K562 (cell line): ENCODE results near the gene IFI27L1. TPM values are rescaled to one million over a fixed set of nuclear protein-coding genes. Genes with fewer than 3 reads are reported as not detected.

ENCODE experiments used
- ATAC-seq: fragments of 200-7000 bp; cut with Tn5 transposase; 3 replicates; pipeline ENCODE4 v1.9.1; 2020; ENCODE audit warnings: moderate library complexity
- BruUV-seq: library from RNA; stranded (reverse); fragments of 400-500 nt; replicated peaks from 2 replicates; lab custom pipeline; 2021; lab: Mats Ljungman, UMichigan
- CTCF ChIA-PET: fragments of 300-600 bp; formaldehyde crosslinking; extraction: SDS; loops from one replicate; lab custom pipeline; 2021; ENCODE audit warnings: low intra/inter-chr PET ratio; lab: Yijun Ruan, JAX
- POLR2A ChIA-PET: fragments of 300-600, 350-650 bp; sonication (Branson Sonifier 250); formaldehyde crosslinking; extraction: SDS; loops from one replicate; lab custom pipeline; 2021; ENCODE audit warnings: antibody characterized with exemption, inconsistent platforms; lab: Yijun Ruan, JAX
- DNase-seq, 4 experiments: peaks; one replicate each; pipeline versions ENCODE4 v3.0.0 to v3.0.0-alpha.2; 2011 to 2018; ENCODE audit warnings: low spot score in 3 of 4, mixed read lengths in 3 of 4; ENCODE audit errors: extremely low read depth in 1 of 4
- FAIRE-seq: peaks from 2 replicates; lab custom pipeline; 2011; peaks lifted over from hg19 to GRCh38; lab: Jason Lieb, UNC
- H2AFZ ChIP-seq: 2 replicates; pipeline ENCODE4 v1.6.0; 2011; ENCODE audit warnings: low read depth, low read length, control low read depth, inconsistent platforms
- H3K27ac ChIP-seq: fragments of 200-600 bp; 3 replicates; pipeline ENCODE4 v1.8.0; 2011; ENCODE audit warnings: low read depth, mild to moderate bottlenecking, control low read depth, inconsistent platforms, low read length, moderate library complexity, mixed read lengths; ENCODE audit errors: extremely low read depth
- H3K27me3 ChIP-seq, 2 experiments: fragments of 300-600 bp in 1 of 2; 2 replicates in 1 of 2; 3 replicates in 1 of 2; pipeline versions ENCODE4 v1.6.0 to v1.8.0; 2011; ENCODE audit warnings: inconsistent platforms in 2 of 2, low read length in 2 of 2, mild to moderate bottlenecking in 1 of 2, mixed read lengths in 1 of 2, moderate library complexity in 1 of 2; ENCODE audit not compliant: control insufficient read depth in 2 of 2, insufficient read depth in 2 of 2
- H3K36me3 ChIP-seq: fragments of 300-600 bp; 3 replicates; pipeline ENCODE4 v1.8.0; 2011; ENCODE audit warnings: mild to moderate bottlenecking, low read length, inconsistent platforms; ENCODE audit not compliant: control insufficient read depth, insufficient read depth
- H3K4me1 ChIP-seq, 2 experiments: fragments of 200-600 bp in 1 of 2; replicated peaks in 1 of 2; 2 replicates in 1 of 2; 3 replicates in 1 of 2; pipeline versions ENCODE4 v1.5.1 to v1.8.0; 2011; ENCODE audit warnings: inconsistent platforms in 2 of 2, low read length in 2 of 2, mild to moderate bottlenecking in 1 of 2, mixed read lengths in 1 of 2, moderate library complexity in 1 of 2; ENCODE audit not compliant: control insufficient read depth in 2 of 2, insufficient read depth in 2 of 2
- H3K4me2 ChIP-seq: 2 replicates; pipeline ENCODE4 v1.6.1; 2011; ENCODE audit warnings: low read length, control low read depth, inconsistent platforms, mixed read lengths; ENCODE audit not compliant: insufficient read depth
- H3K4me3 ChIP-seq: fragments of 200-600 bp; sonication (generic), shearing (Covaris generic); 2 replicates; pipeline ENCODE4 v1.5.1; 2016; ENCODE audit warnings: control low read depth, inconsistent platforms
- H3K79me2 ChIP-seq: fragments of 200-600 bp; 3 replicates; pipeline ENCODE4 v1.8.0; 2011; ENCODE audit warnings: low read length, inconsistent platforms; ENCODE audit not compliant: control insufficient read depth, insufficient read depth
- H3K9ac ChIP-seq, 2 experiments: 2 replicates each; pipeline versions ENCODE4 v1.6.0 to v1.6.1; 2011; ENCODE audit warnings: low read depth in 2 of 2, low read length in 2 of 2, control low read depth in 1 of 2, inconsistent platforms in 1 of 2, mild to moderate bottlenecking in 1 of 2, mixed read lengths in 1 of 2; ENCODE audit not compliant: insufficient read depth in 1 of 2
- H3K9me1 ChIP-seq: one replicate; pipeline ENCODE4 v1.6.0; 2011; ENCODE audit warnings: inconsistent platforms, mild to moderate bottlenecking, low read length, moderate library complexity; ENCODE audit not compliant: control insufficient read depth, insufficient read depth
- H3K9me3 ChIP-seq: replicated peaks from 2 replicates; pipeline ENCODE4 v1.5.1; 2011; ENCODE audit warnings: low read depth, low read length, inconsistent platforms; ENCODE audit not compliant: control insufficient read depth, insufficient read depth
- H4K20me1 ChIP-seq: replicated peaks from 2 replicates; pipeline ENCODE4 v1.6.1; 2011; ENCODE audit warnings: low read length, inconsistent platforms, mixed read lengths; ENCODE audit not compliant: control insufficient read depth, insufficient read depth
- ATF6 ChIP-seq: sonication (generic); formaldehyde crosslinking; IDR thresholded peaks from 2 replicates; pipeline ENCODE4 v1.4.0; 2020; ENCODE audit warnings: mild to moderate bottlenecking, missing genetic modification reagents
- BRD9 ChIP-seq: fragments of 450-650 bp; IDR thresholded peaks from 2 replicates; pipeline ENCODE4 v1.6.1; 2018; ENCODE audit warnings: low read depth; ENCODE audit not compliant: partially characterized antibody
- GATAD2A ChIP-seq: fragments of 450-650 bp; IDR thresholded peaks from 2 replicates; pipeline ENCODE4 v1.6.1; 2017
- MCM7 ChIP-seq, 2 experiments: fragments of 450-650 bp; IDR thresholded peaks; 2 replicates each; pipeline ENCODE4 v1.6.1; 2016 to 2018
- MYNN ChIP-seq, 2 experiments: sonication (generic); formaldehyde crosslinking in 1 of 2; IDR thresholded peaks; 2 replicates each; pipeline versions ENCODE4 v1.5.0 to v1.6.1; 2016 to 2020; ENCODE audit warnings: antibody characterized with exemption in 1 of 2, missing genetic modification reagents in 1 of 2
- POLR2AphosphoS5 ChIP-seq: IDR thresholded peaks from 2 replicates; pipeline ENCODE4 v1.6.1; 2011; ENCODE audit warnings: mild to moderate bottlenecking, low read depth, low read length, moderate library complexity; ENCODE audit not compliant: control insufficient read depth, insufficient read depth
- ZNF184 ChIP-seq: sonication (generic); formaldehyde crosslinking; IDR thresholded peaks from 2 replicates; pipeline ENCODE4 v1.5.0; 2020; ENCODE audit warnings: missing genetic modification reagents
- ZNF197 ChIP-seq: fragments of 200-800 bp; sonication (Bioruptor generic); IDR thresholded peaks from 2 replicates; pipeline ENCODE4 v1.6.1; 2016; ENCODE audit warnings: low read depth, missing genetic modification characterization, missing compliant biosample characterization
- WGBS: fragments of 100-300 bp; shearing (Covaris generic); methylation state at CpG from one replicate; pipeline ENCODE4 v1.1.6; 2016; ENCODE audit warnings: low coverage, mixed read lengths; ENCODE audit not compliant: insufficient coverage; ENCODE audit errors: missing lambda C conversion rate; 5-methylcytosine and 5-hydroxymethylcytosine counted together
- in situ Hi-C: fragments of 300-500 bp; cut with MboI; formaldehyde crosslinking; loops from 4 replicates; pipeline ENCODE4 v1.15.0; 2018; ENCODE audit warnings: inconsistent platforms, mixed read lengths
- intact Hi-C: fragments of 100-400 bp; cut with micrococcal nuclease; formaldehyde crosslinking; loops from 2 replicates; pipeline ENCODE4 v1.14.2; 2022
- polyA plus RNA-seq, 8 experiments: library from polyadenylated mRNA; depleted of rRNA in 4 of 8; stranded (reverse) in 5 of 8; unstranded in 3 of 8; fragments of >200 nt; fragmentation: Nextera tagmentation in 2 of 8; fragmentation: Illumina TruSeq in 1 of 8; extraction: Ambion mirVana in 2 of 8; extraction: Trizol in 1 of 8; gene quantifications; 2 replicates each; pipeline versions ENCODE4 v1.2.1 to v1.2.3, GENCODE V29; 2011 to 2014; ENCODE audit warnings: inconsistent platforms in 1 of 8, missing spikeins in 1 of 8
- total RNA-seq, 7 experiments: library from RNA; depleted of rRNA in 6 of 7; stranded (reverse); fragments of >200 nt in 6 of 7; fragmentation: Illumina TruSeq in 2 of 7; extraction: Trizol in 2 of 7; gene quantifications; 2 replicates each; pipeline versions ENCODE4 v1.2.1 to v1.2.3, GENCODE V29; 2011 to 2021; ENCODE audit warnings: low replicate concordance in 1 of 7
- TF ChIP-seq, protein P1 (sequence below): fragments of 250-450 bp; sonication (Bioruptor Pico); IDR thresholded peaks from 2 replicates; pipeline ENCODE4 v1.5.0; 2021
- TF ChIP-seq, protein P2 (sequence below), 2 experiments: fragments of 200-800 bp in 1 of 2; sonication (Bioruptor generic) in 1 of 2; sonication (generic) in 1 of 2; formaldehyde crosslinking in 1 of 2; IDR thresholded peaks in 1 of 2; conservative IDR thresholded peaks in 1 of 2; 2 replicates each; pipeline versions ENCODE4 v1.5.0 to v1.6.1; 2016 to 2020; ENCODE audit warnings: missing compliant biosample characterization in 1 of 2, missing genetic modification characterization in 1 of 2, missing genetic modification reagents in 1 of 2
- TF ChIP-seq, protein P3 (sequence below): sonication (generic); formaldehyde crosslinking; IDR thresholded peaks from 2 replicates; pipeline ENCODE4 v1.8.0; 2022; ENCODE audit warnings: mild to moderate bottlenecking, missing genetic modification reagents
- TF ChIP-seq, protein P4 (sequence below): sonication (generic); formaldehyde crosslinking; IDR thresholded peaks from 2 replicates; pipeline ENCODE4 v1.8.0; 2022; ENCODE audit warnings: mild to moderate bottlenecking, missing genetic modification reagents

Gene IFI27L1
- total and polyA plus RNA-seq, 9 of the 15 experiments (the other 6 are each of a cell fraction or from before 2014, with no cell fraction given) = 14.5 to 28.0 (median 23.8) TPM

DNA sequence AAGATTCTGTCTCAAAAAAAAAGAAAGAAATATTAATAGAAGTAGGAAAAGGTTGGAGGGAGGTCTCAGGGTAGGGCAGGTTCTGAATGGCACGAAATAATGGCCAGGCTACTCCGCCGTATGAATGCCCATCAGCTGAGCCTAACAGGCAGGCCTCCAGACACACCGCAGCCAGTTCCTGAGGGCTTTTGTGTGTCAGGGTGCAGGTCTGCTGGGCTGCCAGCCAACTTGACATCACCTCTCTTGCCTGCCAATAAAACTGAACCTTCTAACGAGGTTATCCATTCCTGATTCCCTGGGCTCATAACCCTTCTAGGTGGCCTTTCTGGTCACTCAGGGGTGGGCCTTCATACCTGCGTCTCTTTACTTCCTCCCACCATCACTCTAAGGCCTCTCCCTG lies 32.4 kb downstream of the IFI27L1 start:
- in situ Hi-C loops (no loop called here), intact Hi-C loops (no loop called here)
- no peak overlapping the region for H2AFZ ChIP-seq
- peaks cover 8 to 16% of the 10 kb centered on the region in 2 experiments; a peak in 4 of 5 replicates for H3K4me1 ChIP-seq
- H3K4me2 ChIP-seq = no peak overlapping the region
- no peaks in the 10 kb centered on the region for H3K79me2 ChIP-seq
- no peak for FAIRE-seq
- H3K4me3 ChIP-seq = no peak overlapping the region
- DNase-seq = no peak
- no TSS peak for BruUV-seq
- H3K36me3 ChIP-seq = no peaks in the 10 kb centered on the region
- no peaks in the 10 kb centered on the region for H3K9me1 ChIP-seq
- no peak for ATAC-seq
- H3K9ac ChIP-seq = no peak overlapping the region
- peaks cover 2 to 27% of the 10 kb centered on the region in 2 experiments; a peak in 3 of 5 replicates for H3K27me3 ChIP-seq
- no peak overlapping the region for H3K27ac ChIP-seq
- H3K9me3 ChIP-seq = no peaks in the 10 kb centered on the region
- no peaks in the 10 kb centered on the region; the same call in 1 of the 2 replicates for H4K20me1 ChIP-seq
- WGBS = 53% methylated on average over 4 of the region's 6 CpGs
- POLR2A ChIA-PET = interaction anchor here (0.6 to 0.8 kb wide), 2 partner anchors 72 to 284 kb away, joined by 3 to 4 read pairs; no protein-coding TSS in a partner anchor
- CTCF ChIA-PET = no interaction called here
- TF ChIP-seq ZNF184 (CRISPR knock-in tag) = no peak
- TF ChIP-seq, protein P1, sequence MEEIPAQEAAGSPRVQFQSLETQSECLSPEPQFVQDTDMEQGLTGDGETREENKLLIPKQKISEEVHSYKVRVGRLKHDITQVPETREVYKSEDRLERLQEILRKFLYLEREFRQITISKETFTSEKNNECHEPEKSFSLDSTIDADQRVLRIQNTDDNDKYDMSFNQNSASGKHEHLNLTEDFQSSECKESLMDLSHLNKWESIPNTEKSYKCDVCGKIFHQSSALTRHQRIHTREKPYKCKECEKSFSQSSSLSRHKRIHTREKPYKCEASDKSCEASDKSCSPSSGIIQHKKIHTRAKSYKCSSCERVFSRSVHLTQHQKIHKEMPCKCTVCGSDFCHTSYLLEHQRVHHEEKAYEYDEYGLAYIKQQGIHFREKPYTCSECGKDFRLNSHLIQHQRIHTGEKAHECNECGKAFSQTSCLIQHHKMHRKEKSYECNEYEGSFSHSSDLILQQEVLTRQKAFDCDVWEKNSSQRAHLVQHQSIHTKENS (CRISPR knock-in tag) = no peak
- no peak for TF ChIP-seq ATF6
- no peak for TF ChIP-seq MCM7 (IDR thresholded peaks at IDR 0.05)
- no peak for TF ChIP-seq POLR2AphosphoS5
- TF ChIP-seq, protein P2, sequence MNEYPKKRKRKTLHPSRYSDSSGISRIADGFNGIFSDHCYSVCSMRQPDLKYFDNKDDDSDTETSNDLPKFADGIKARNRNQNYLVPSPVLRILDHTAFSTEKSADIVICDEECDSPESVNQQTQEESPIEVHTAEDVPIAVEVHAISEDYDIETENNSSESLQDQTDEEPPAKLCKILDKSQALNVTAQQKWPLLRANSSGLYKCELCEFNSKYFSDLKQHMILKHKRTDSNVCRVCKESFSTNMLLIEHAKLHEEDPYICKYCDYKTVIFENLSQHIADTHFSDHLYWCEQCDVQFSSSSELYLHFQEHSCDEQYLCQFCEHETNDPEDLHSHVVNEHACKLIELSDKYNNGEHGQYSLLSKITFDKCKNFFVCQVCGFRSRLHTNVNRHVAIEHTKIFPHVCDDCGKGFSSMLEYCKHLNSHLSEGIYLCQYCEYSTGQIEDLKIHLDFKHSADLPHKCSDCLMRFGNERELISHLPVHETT (CRISPR knock-in tag; conservative IDR thresholded peaks at IDR 0.05 in 1 of 2, IDR thresholded peaks at IDR 0.05 in 1 of 2) = no peak
- TF ChIP-seq GATAD2A = no peak
- TF ChIP-seq BRD9 = no peak
- TF ChIP-seq, protein P3, sequence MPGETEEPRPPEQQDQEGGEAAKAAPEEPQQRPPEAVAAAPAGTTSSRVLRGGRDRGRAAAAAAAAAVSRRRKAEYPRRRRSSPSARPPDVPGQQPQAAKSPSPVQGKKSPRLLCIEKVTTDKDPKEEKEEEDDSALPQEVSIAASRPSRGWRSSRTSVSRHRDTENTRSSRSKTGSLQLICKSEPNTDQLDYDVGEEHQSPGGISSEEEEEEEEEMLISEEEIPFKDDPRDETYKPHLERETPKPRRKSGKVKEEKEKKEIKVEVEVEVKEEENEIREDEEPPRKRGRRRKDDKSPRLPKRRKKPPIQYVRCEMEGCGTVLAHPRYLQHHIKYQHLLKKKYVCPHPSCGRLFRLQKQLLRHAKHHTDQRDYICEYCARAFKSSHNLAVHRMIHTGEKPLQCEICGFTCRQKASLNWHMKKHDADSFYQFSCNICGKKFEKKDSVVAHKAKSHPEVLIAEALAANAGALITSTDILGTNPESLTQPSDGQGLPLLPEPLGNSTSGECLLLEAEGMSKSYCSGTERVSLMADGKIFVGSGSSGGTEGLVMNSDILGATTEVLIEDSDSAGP (CRISPR knock-in tag) = no peak
- no peak for TF ChIP-seq ZNF197 (CRISPR knock-in tag)
- TF ChIP-seq MYNN (IDR thresholded peaks at IDR 0.05) = no peak
- no peak for TF ChIP-seq MYNN (CRISPR knock-in tag; IDR thresholded peaks at IDR 0.05)
- TF ChIP-seq, protein P4, sequence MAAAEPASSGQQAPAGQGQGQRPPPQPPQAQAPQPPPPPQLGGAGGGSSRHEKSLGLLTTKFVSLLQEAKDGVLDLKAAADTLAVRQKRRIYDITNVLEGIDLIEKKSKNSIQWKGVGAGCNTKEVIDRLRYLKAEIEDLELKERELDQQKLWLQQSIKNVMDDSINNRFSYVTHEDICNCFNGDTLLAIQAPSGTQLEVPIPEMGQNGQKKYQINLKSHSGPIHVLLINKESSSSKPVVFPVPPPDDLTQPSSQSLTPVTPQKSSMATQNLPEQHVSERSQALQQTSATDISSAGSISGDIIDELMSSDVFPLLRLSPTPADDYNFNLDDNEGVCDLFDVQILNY (CRISPR knock-in tag) = no peak
